HG03039 (cell line): ENCODE data around the gene SNCA.

Experiments
- ATAC-seq: cut with Tn5 transposase; IDR thresholded peaks from one replicate; pipeline ENCODE4 v1.9.1; 2021; ENCODE audit warnings: mild to moderate bottlenecking, moderate library complexity; ENCODE audit not compliant: unreplicated experiment

Gene SNCA

GRCh38 chr4:89757154-89757719, 79.7 kb downstream of the SNCA start:
- ATAC-seq = no peak

DNA sequence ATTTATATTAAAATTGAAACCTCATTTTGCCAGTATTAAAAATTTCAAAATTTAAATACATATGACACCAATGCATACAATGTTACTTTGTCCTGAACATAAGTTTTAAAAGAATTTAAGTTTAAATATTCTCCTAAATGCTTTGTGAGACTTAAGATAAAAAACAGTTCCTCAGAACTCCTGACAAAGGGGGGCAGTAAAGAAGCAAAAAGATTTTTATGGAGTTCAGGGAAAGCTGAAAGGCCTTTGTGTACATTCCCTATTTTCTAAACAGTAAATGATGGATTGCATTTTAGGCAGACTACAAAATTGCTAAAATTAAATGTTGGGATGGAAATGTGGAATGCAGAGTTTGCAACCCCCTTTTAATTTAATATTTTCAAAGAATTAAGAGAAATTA, 81.7 kb downstream of the SNCA start:
- ATAC-seq = no peak

GRCh38 chr4:89754531-89754930, 82.4 kb downstream of the SNCA start:
- ATAC-seq = no peak

GRCh38 chr4:89753601-89754066, 83.3 kb downstream of the SNCA start:
- no peak for ATAC-seq

- ATAC-seq = no peak
These were observed 83.9 kb downstream of the SNCA start for GRCh38 chr4:89752932-89753598.

DNA sequence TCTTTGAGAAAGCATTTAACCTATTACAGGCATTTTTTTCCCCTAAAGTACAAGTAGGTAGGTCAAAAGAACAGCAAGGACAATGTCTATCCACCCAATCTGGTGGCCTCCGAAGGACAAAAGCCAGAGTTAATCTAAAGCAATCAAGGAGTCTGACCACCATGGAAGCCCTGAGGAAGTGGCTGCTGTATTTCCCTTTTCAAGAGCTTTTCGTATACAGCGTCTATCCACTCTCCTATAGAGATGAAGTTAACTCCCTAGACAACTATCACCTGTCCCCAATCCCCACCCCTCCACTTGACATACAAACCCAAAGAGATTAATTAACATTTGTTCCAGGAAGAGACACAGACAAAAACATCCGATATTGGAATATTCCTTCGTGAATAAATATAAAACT, 85.5 kb downstream of the SNCA start:
- no peak for ATAC-seq

GRCh38 chr4:89746377-89746776, 90.6 kb downstream of the SNCA start:
- ATAC-seq = no peak

DNA sequence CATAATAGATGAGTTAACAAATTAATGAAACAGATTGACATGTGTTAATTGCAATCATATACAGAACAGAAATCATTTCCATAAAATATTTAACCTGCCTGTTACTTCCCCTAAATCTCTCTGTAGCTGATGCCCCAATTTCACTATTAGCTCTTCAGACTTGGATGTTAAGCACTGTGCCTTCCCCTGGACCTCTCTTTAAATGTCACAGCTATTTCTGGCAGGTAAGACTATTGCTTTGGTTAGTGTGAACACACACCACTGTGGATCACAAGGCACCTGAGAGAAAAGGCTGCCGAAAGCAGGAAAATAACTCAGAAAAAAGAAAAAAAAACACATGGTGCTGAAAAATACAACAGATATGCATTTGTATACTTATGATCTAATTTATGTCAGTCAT, 91.3 kb downstream of the SNCA start:
- no peak for ATAC-seq

GRCh38 chr4:89744914-89745313, 92.0 kb downstream of the SNCA start:
- no peak for ATAC-seq

- ATAC-seq = no peak
These were observed 95.2 kb downstream of the SNCA start for GRCh38 chr4:89741768-89742167.

DNA sequence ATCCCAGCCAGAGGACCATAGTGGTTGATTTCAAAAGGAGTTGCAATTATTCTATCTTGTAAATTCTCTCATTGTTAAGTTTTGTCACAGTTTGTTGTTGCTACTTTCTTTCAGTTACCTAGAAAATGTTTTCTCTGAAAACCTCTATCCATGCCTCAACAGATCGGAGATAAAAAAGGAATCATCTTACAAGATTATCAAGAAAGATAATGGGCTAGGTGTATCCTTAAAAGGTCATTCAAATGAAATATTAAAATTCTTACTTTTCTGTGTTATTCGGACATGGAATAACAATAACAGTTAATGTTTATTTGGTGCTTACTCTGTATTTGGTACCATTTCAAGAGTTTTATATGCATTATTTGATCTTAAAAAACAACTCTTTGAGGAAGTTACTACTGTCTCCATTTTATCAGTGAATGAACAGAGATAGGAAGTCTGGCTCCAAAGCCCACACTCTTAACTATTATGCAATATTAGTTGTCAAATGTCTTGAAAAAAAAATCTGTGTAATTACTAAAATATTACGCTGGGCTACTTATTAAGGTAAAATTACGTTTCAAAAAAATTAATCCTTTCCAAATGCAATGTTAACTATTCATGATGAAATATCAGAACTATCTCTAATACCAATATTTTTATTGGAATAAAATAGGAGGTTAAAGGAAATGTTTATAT, 97.5 kb downstream of the SNCA start:
- no peak for ATAC-seq

GRCh38 chr4:89737888-89738287, 99.1 kb downstream of the SNCA start:
- ATAC-seq = no peak

DNA sequence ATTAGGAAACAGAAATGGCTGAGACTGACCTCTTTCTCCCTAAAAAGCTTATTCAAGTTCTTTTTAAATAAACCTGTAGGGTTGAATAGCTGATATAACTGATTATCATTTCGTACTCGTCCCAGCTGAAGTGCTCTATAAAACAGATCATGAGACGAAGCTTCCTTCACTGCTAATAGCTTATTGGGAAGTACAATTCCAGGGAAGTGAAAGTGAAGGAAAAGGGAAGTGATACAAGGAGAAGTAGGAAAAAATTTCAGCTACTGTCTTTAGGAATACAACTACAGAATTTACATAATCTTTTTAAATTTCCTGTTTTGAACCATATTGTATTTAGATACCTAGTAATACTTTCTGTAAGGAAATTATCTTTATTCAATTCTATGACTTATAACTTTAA, 103.0 kb downstream of the SNCA start:
- ATAC-seq = no peak

DNA sequence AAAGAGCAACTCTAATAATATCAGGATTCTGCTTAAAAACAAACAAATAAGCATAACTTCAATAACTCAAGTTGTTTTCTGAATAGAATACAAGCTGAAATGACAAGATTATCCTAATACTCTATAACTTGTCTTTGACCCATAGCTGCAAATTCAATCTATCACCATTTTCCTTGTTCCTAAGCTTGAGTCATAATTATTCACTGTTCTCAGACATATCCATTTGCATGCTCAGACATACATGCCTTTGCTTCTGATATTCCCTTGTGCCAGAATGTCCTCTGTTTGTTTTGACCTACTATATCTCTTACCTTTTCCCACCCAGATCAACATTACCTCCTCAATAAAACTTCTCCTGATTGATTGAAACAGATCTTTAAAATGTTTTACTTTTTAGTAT, 109.7 kb downstream of the SNCA start:
- no peak for ATAC-seq

DNA sequence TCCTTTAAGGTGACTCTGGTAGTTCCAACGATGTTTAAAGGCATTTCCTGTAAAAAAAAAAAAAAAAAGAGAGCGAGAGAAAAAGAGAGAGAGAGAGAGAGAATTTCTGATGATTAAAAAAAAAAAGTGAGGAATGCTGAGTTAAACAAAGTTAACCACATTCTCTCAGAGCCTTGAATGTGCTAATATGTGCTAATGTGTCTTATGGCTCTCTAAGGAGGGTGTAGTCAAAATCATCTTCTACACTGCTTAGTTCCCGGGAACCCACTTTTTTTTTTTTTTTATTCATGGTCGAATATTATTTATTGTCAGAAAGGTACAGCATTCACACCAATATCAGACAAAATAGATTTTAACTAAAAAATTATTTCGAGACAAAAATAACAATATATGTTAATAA, 111.7 kb downstream of the SNCA start:
- no peak for ATAC-seq

GRCh38 chr4:89724716-89725115, 112.2 kb downstream of the SNCA start:
- ATAC-seq = no peak

DNA sequence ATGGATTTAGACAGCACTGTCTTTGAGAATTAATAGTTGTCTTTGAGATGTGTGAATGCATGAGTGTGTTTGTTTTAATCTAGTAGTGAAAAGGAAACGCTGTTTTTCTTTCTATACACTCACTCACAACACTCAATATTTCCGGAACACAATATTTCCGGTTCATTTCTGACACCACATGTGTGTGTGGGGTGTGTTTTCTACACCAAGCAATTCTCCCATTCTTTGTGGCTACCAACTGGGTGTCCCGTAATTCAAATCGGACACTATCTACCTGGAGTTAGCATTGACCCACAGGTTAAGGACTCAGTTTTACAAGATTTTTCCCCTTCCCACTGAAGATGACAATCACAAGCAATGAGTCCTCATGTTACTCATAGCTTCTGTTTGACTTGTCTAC, 113.9 kb downstream of the SNCA start:
- no peak for ATAC-seq

DNA sequence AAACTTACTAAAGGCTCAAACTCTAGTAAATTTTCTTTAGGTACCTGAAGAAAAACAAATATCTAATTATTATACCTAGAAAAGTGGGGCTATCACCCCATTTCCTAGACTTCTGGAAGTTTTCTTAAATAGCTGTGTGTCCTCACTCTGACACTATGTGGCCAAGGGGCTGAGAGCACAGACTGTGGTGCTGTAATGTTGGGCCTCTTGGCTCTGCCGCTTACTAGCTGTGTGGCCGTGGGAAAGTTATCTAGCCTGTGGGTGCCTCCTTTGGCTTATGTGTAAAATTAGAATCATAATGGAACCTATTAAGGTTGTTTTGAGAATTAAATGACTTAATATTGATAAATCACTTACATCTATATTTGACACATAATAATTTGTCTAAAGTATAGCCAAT, 114.4 kb downstream of the SNCA start:
- ATAC-seq = no peak

DNA sequence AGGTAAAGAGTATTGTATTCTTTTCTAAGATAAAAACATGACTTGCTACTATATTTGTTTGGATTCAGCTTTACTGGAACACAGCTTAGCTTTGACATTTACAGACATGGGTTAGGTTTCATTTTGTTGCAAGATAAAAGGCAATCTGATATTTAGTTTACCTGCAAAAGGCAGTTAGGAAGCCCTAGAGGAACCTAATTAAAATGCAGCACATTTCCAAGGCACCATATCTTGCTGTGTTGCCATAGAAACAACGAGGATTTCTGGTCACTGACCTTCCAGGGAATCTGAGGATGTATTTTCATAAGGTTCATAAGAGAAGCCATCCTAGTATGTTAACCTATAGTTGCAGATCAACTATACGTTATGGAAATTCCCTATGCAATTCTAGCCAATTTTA, 116.0 kb downstream of the SNCA start:
- ATAC-seq = no peak

DNA sequence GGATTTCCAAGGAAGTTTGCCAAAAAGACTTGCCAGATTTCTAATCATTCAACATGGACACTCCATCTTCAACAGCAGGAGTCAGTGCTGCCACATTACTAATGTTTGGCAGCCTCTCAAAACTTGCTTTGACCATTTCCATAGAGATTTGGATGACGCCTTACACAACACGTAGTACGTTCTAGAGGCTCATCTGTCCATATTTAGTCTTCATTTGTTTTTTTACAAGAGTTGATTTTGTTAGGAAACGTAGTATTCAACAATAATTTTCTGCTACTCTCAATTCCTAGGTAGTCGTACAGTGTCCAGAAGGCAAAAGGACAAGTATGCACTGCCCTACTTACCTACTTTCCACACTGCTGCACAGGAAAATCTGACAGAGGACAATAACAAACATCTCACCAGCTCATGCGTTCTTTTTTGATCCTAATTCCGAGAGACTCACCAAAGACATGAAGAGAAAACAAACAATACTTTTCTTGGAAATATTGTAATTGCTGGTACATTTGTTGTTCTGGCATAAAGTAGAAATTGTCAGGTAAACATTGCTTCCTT, 117.3 kb downstream of the SNCA start:
- ATAC-seq = no peak

DNA sequence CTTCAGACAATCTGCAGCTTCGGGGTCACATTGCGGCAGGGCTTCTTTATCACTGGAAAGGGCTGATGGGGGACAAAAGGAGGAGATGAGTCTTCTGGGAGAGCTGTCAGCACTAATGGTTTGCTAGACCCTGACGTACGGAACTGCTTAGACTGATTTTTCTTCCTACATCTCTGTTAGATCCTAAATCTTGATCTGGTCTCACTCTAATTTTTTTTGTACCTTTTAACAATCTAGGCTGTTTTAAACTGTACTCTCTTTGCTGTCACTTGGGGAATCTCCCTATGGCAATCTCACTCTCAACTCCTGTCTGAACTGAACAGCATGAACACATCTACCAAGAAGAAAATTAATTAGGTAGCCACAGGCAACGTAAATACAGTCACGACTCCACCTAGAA, 120.1 kb downstream of the SNCA start:
- ATAC-seq = no peak

DNA sequence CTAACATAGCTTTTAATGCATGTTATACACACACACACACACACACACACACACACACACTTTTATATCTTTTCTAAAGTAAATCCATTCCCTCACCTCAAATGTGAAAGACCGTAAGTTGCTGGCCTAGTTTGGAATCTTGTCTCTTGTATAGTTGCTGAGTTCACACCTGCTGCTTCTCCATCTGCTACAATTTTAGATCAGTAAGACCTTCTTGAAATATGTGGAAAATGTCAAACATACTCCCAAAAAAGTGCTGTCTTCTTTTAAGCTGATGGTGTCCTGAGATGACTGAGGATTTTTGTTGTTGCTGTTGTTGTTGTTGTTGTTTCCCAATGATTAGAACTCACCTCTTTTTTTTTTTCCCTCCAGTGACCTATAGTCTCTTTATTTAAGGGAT, 121.3 kb downstream of the SNCA start:
- ATAC-seq = no peak
